Liver (tissue), 10 donors: ENCODE data around the gene CCDC30. TPM values are rescaled to one million over a fixed set of nuclear protein-coding genes. Genes with fewer than 3 reads are reported as not detected.

Source experiments
- DNase-seq: peaks from one replicate; pipeline ENCODE4 v3.0.0-alpha.2; 2017; ENCODE audit warnings: low spot score
- H3K27ac ChIP-seq, 2 donors: one replicate each; pipeline ENCODE4 v1.7.0; 2013; ENCODE audit warnings: inconsistent platforms in 2 of 2, low read length in 2 of 2, control low read depth in 1 of 2, low read depth in 1 of 2, mild to moderate bottlenecking in 1 of 2
- H3K27me3 ChIP-seq, 4 donors: one replicate each; pipeline versions ENCODE4 v1.6.1 to v1.7.0; 2013; ENCODE audit warnings: low read length in 3 of 4, inconsistent platforms in 1 of 4, mild to moderate bottlenecking in 1 of 4, moderate library complexity in 1 of 4; ENCODE audit not compliant: control insufficient read depth in 4 of 4, insufficient read depth in 4 of 4
- H3K36me3 ChIP-seq, 4 donors: one replicate each; pipeline versions ENCODE4 v1.6.1 to v1.7.0; 2013; ENCODE audit warnings: low read length in 3 of 4, mild to moderate bottlenecking in 3 of 4, low read depth in 1 of 4, moderate library complexity in 1 of 4; ENCODE audit not compliant: control insufficient read depth in 4 of 4, insufficient read depth in 3 of 4
- H3K4me1 ChIP-seq, 4 donors: one replicate each; pipeline versions ENCODE4 v1.6.1 to v1.7.0; 2013; ENCODE audit warnings: low read length in 3 of 4, mild to moderate bottlenecking in 3 of 4, moderate library complexity in 1 of 4; ENCODE audit not compliant: control insufficient read depth in 4 of 4, insufficient read depth in 4 of 4
- H3K4me3 ChIP-seq, 3 donors: one replicate each; pipeline versions ENCODE4 v1.6.1 to v1.7.0; 2013; ENCODE audit warnings: low read length in 3 of 3, control low read depth in 1 of 3, low read depth in 1 of 3, mild to moderate bottlenecking in 1 of 3
- H3K9ac ChIP-seq, 2 donors: one replicate each; pipeline ENCODE4 v1.7.0; 2013; ENCODE audit warnings: low read length in 2 of 2, mild to moderate bottlenecking in 2 of 2, moderate library complexity in 2 of 2, control low read depth in 1 of 2, low read depth in 1 of 2
- H3K9me3 ChIP-seq, 4 donors: one replicate each; pipeline versions ENCODE4 v1.6.1 to v1.7.0; 2013; ENCODE audit warnings: low read length in 3 of 4; ENCODE audit not compliant: control insufficient read depth in 4 of 4
- EGR1 ChIP-seq, 2 donors: IDR thresholded peaks; 2 replicates each; pipeline ENCODE4 v1.6.1; 2016 to 2018; ENCODE audit warnings: antibody characterized with exemption in 2 of 2, low read depth in 2 of 2
- FOXA1 ChIP-seq: IDR thresholded peaks from 2 replicates; pipeline ENCODE4 v1.6.1; 2016; ENCODE audit warnings: antibody characterized with exemption
- FOXA2 ChIP-seq: IDR thresholded peaks from 2 replicates; pipeline ENCODE4 v1.6.1; 2016; ENCODE audit warnings: antibody characterized with exemption
- GABPA ChIP-seq, 2 donors: IDR thresholded peaks in 1 of 2; conservative IDR thresholded peaks in 1 of 2; 2 replicates each; pipeline ENCODE4 v1.6.1; 2016; ENCODE audit warnings: antibody characterized with exemption in 2 of 2, mild to moderate bottlenecking in 1 of 2, moderate library complexity in 1 of 2
- HNF4A ChIP-seq, 2 donors: conservative IDR thresholded peaks; 2 replicates each; pipeline ENCODE4 v1.6.1; 2016; ENCODE audit warnings: antibody characterized with exemption in 2 of 2, mild to moderate bottlenecking in 2 of 2
- JUND ChIP-seq, 2 donors: IDR thresholded peaks; 2 replicates each; pipeline ENCODE4 v1.6.1; 2016; ENCODE audit warnings: antibody characterized with exemption in 2 of 2
- NR2F2 ChIP-seq: IDR thresholded peaks from 2 replicates; pipeline ENCODE4 v1.6.1; 2016; ENCODE audit warnings: antibody characterized with exemption
- TAF1 ChIP-seq: conservative IDR thresholded peaks from 2 replicates; pipeline ENCODE4 v1.6.1; 2016; ENCODE audit warnings: antibody characterized with exemption, mild to moderate bottlenecking
- YY1 ChIP-seq: IDR thresholded peaks from 2 replicates; pipeline ENCODE4 v1.6.1; 2016; ENCODE audit warnings: antibody characterized with exemption, mild to moderate bottlenecking
- WGBS: extraction: QIAGEN DNeasy Blood & Tissue Kit; methylation state at CpG from one replicate; pipeline ENCODE4 v1.1.7; 2013; 5-methylcytosine and 5-hydroxymethylcytosine counted together
- polyA plus RNA-seq, 2 donors: library from polyadenylated mRNA; stranded (reverse) in 1 of 2; unstranded in 1 of 2; fragments of 200-250 nt in 1 of 2; fragments of >200 nt in 1 of 2; fragmentation: Nextera tagmentation in 1 of 2; extraction: Ambion mirVana in 1 of 2; gene quantifications; one replicate each; pipeline versions ENCODE4 v1.2.1 to v1.2.3, GENCODE V29; 2013 to 2015
- small RNA-seq: library from RNA; depleted of rRNA; stranded (forward); fragments of <200 nt; gene quantifications from one replicate; pipeline ENCODE3, GENCODE V24; 2014
- total RNA-seq, 2 donors: library from RNA; depleted of rRNA; stranded (reverse); fragments of >200 nt; gene quantifications; one replicate each; pipeline ENCODE4 v1.2.3, GENCODE V29; 2014
- TF ChIP-seq, protein P1 (sequence below): IDR thresholded peaks from 2 replicates; pipeline ENCODE4 v1.6.1; 2016; ENCODE audit warnings: antibody characterized with exemption
- TF ChIP-seq, protein P2 (sequence below): IDR thresholded peaks from 2 replicates; pipeline ENCODE4 v1.6.1; 2016; ENCODE audit warnings: antibody characterized with exemption
- TF ChIP-seq, protein P3 (sequence below): fragments of 150-350 bp; IDR thresholded peaks from 2 replicates; pipeline ENCODE4 v1.5.1; 2017; ENCODE audit warnings: improper control_type of control experiment, low read depth, low read length; ENCODE audit not compliant: missing input control
- donor health status: healthy.
- donor health status: healthy.
- donor health status: healthy.
- donor health status: healthy.
- donor health status: healthy.

Gene CCDC30
- total and polyA plus RNA-seq, 4 donors, result 0.07 to 2.0 (median 1.3) TPM

DNA sequence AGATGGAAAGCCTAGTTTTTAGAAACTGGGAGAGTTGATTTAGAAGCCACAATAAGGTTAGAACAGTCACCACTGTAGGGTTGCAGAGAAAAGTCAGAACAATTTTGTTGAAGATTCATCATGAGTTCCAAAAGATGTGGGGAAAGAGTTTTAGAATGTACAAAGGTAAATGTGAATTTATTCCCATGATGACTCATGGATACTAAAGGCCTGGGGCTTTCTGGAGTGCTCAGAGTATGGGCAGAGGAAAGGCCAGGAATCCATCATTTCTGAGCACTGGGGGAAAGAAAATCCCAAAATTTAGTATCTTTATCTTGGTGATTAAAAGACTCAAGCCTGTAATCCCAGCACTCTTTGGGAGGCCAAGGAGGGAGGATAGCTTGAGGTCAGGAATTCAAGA is 236.9 kb downstream of the CCDC30 start:
- Histone ChIP-seq H3K4me1 (no peaks in the 10 kb centered on the region), H3K4me3 (no peak overlapping the region), H3K27me3 (no peaks in the 10 kb centered on the region), H3K9ac (no peak overlapping the region), H3K9me3 (no peaks in the 10 kb centered on the region), H3K27ac (no peak overlapping the region), H3K36me3 (peaks cover 13 to 78% (median 63%) of the 10 kb centered on the region in 4 donors)
- DNase-seq, result no peak
- TF ChIP-seq JUND (IDR thresholded peaks at IDR 0.05), result no peak

DNA sequence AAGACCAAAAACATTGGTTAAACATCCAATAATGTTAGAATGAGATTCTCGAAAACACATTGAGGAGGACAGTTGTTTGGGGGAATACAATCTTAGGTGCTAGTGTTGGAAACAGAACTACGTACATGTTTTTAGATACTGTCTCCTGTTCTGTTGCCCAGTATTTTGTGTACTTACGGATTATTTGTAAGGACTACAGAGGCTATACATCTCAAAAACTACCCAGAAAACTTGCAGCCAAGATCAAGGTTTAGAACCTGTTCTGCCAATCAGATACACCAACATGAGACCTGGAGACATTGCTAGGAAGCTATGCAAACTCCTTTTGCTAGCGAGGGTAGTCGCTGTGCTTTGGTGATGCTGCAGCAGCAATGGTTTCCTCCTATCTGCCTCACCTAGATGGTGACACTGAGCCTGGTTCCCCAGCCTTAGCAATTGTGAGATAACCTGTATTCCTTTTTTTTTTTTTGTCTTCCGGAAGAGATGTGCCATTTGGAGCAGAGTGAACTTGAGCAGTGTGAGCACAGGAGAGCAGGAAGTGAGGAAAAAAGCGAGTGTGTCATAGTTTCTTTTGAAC is 240.9 kb downstream of the CCDC30 start:
- H3K27ac ChIP-seq, result no peak overlapping the region
- H3K4me1 ChIP-seq, result no peaks in the 10 kb centered on the region
- H3K9me3 ChIP-seq, result no peaks in the 10 kb centered on the region
- H3K9ac ChIP-seq, result no peak overlapping the region
- no peak overlapping the region for H3K4me3 ChIP-seq
- peaks cover 7 to 60% (median 49%) of the 10 kb centered on the region in 4 donors for H3K36me3 ChIP-seq
- DNase-seq, result no peak
- whole genome bisulfite sequencing, result 95% methylated on average over 7 of the region's 7 CpGs
- TF ChIP-seq FOXA2, result no peak
- no peak for TF ChIP-seq NR2F2
- TF ChIP-seq EGR1 (IDR thresholded peaks at IDR 0.05; ENCODE audit: low read depth in 2 of 2), result no peak
- TF ChIP-seq, protein P1, sequence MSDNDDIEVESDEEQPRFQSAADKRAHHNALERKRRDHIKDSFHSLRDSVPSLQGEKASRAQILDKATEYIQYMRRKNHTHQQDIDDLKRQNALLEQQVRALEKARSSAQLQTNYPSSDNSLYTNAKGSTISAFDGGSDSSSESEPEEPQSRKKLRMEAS, result no peak
- no peak for TF ChIP-seq HNF4A (conservative IDR thresholded peaks at IDR 0.05)
- no peak for TF ChIP-seq FOXA1
- no peak for TF ChIP-seq YY1
- TF ChIP-seq, protein P2, sequence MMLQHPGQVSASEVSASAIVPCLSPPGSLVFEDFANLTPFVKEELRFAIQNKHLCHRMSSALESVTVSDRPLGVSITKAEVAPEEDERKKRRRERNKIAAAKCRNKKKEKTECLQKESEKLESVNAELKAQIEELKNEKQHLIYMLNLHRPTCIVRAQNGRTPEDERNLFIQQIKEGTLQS, result no peak
- no peak for TF ChIP-seq GABPA (IDR thresholded peaks at IDR 0.05 in 1 of 2, conservative IDR thresholded peaks at IDR 0.05 in 1 of 2)
- TF ChIP-seq TAF1, result no peak
- TF ChIP-seq, protein P3, sequence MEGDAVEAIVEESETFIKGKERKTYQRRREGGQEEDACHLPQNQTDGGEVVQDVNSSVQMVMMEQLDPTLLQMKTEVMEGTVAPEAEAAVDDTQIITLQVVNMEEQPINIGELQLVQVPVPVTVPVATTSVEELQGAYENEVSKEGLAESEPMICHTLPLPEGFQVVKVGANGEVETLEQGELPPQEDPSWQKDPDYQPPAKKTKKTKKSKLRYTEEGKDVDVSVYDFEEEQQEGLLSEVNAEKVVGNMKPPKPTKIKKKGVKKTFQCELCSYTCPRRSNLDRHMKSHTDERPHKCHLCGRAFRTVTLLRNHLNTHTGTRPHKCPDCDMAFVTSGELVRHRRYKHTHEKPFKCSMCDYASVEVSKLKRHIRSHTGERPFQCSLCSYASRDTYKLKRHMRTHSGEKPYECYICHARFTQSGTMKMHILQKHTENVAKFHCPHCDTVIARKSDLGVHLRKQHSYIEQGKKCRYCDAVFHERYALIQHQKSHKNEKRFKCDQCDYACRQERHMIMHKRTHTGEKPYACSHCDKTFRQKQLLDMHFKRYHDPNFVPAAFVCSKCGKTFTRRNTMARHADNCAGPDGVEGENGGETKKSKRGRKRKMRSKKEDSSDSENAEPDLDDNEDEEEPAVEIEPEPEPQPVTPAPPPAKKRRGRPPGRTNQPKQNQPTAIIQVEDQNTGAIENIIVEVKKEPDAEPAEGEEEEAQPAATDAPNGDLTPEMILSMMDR, result no peak
- no peaks in the 10 kb centered on the region for H3K27me3 ChIP-seq

Small RNA genes within 50 kb of the gene (small RNA-seq; reads per million reads assigned to genes)
- gene RNU6-536P (not detected), gene TMSB4XP1 (not detected)

Other genes with a start within 250 kb of the CCDC30 start
- gene FOXJ3, start 128.1 kb upstream of the CCDC30 start, total RNA-seq, result 10 to 100 TPM; 15.2 to 16.8 TPM
- gene FOXJ3, start 128.1 kb upstream of the CCDC30 start, polyA plus RNA-seq, result 1 to 10 TPM; 5.3 to 9.7 TPM
- under 1 TPM; 0.08 to 0.09 TPM for gene RIMKLA, start 82.5 kb upstream of the CCDC30 start, total RNA-seq
- under 1 TPM; 0.03 to 0.07 TPM for gene RIMKLA, start 82.5 kb upstream of the CCDC30 start, polyA plus RNA-seq
- gene ZMYND12, start 7.3 kb upstream of the CCDC30 start, total RNA-seq, result 1 to 10 TPM; 2.1 to 3.0 TPM
- gene ZMYND12, start 7.3 kb upstream of the CCDC30 start, polyA plus RNA-seq, result 1 to 10 TPM; 1.3 to 2.0 TPM
- 10 to 100 TPM; 22.2 to 22.4 TPM for gene PPCS, start 6.7 kb upstream of the CCDC30 start, total RNA-seq
- gene PPCS, start 6.7 kb upstream of the CCDC30 start, polyA plus RNA-seq, result 10 to 100 TPM; 49.7 to 65.4 TPM
- 10 to 100 TPM in 1 of 2 donors, 1 to 10 TPM in 1; 7.9 to 14.9 TPM for gene PPIH, start 195.1 kb downstream of the CCDC30 start, total RNA-seq
- gene PPIH, start 195.1 kb downstream of the CCDC30 start, polyA plus RNA-seq, result 10 to 100 TPM; 11.1 to 16.3 TPM
- gene YBX1, start 219.1 kb downstream of the CCDC30 start, total RNA-seq, result 100 to 1,000 TPM; 164 to 530 TPM
- gene YBX1, start 219.1 kb downstream of the CCDC30 start, polyA plus RNA-seq, result 100 to 1,000 TPM; 107 to 244 TPM